HS-27A (cell line): Measurements from ENCODE around the gene BNIP3.
"Not testable (repeated sequence)": the region's sequence is repeated elsewhere in the genome, so short reads cannot be mapped to it uniquely, and the experiment has no call there.

Experiments
- DNase-seq: peaks from one replicate; pipeline ENCODE4 v3.0.0-alpha.2; 2012; ENCODE audit warnings: low read depth, missing footprints

The BNIP3 gene

DNA sequence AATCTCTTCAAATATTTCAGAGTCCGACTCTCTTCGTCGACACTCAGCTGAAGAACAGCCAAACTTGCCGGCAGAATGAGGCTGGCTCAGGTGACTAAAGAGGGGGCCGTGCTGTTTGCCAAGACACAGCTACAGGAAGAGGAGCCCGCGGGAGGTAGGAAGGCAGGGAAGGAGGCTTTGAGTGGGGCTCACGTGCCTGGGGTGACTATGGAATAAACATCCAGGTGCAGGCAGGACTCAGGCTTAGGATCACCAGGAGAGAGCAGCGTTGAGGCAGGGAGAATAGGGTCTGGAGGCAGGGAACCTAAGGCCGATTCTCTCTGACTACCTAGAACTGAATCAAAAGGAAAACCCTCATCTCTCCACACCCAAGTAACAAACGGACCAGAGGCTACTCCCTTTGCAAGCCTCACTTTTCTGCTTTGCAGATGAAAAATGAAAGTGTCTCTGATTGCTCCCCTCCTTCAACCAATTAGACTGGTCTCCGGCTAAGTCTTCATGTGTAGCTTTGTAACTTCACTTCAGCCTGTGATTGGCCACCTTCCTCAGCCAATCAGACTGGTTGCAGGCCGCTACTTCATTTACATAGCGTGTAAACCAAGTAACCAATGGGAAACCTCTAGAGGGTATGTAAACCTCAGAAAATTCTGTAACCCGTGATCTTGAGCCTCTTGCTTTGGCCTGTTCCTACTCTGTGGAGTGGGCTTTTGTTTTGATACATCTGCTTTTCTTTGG lies 19.7 kb upstream of the BNIP3 start:
- no peak for DNase-seq

DNA sequence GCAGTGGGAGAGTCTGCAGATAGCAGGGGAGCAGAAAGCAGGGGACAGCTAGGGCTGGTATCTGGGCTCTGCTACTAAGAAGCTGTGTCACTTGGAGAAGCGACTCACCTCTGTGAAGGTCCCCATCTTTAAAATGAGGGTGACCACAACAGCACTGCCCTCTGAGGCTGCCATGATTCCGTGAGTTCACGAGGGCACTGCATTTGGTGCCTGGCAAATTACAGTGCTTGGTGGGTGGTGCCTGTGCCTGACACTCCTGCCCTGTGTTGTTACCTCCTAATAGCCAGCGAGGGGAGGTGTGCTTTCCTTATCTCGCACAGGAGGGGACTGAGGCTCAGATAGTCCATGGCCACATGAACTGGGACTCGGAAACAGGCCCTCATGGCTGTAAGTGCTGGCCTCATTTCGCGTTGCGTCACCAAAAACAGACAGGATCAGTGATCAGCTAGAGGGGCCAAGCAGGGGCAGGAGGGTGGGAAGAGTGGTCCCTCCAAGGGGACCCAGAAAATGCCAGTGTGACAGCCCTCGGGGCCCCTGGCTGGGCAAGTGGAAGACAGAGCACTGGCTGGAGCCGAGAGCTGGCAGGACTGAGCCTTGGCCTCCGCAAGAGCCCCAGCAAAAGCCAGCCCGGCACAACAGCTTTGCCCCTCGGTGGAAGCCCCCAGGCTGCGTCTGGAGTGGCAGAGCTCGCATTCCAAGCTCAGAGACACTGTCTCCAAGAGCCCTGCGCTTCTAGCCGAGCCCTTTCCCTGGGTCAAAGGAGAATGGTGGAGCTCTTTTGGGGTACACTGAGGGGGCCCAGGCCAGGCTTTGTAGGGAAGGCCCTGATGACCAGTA lies 17.3 kb upstream of the BNIP3 start:
- DNase-seq = no peak

GRCh38 chr10:131998050-131998844 lies 16.5 kb upstream of the BNIP3 start:
- no peak for DNase-seq

GRCh38 chr10:131997366-131998049 lies 15.8 kb upstream of the BNIP3 start:
- no peak for DNase-seq

- DNase-seq = no peak
These were observed 15.0 kb upstream of the BNIP3 start for GRCh38 chr10:131996466-131997365.

GRCh38 chr10:131994435-131994834 lies 12.7 kb upstream of the BNIP3 start:
- DNase-seq = no peak

DNA sequence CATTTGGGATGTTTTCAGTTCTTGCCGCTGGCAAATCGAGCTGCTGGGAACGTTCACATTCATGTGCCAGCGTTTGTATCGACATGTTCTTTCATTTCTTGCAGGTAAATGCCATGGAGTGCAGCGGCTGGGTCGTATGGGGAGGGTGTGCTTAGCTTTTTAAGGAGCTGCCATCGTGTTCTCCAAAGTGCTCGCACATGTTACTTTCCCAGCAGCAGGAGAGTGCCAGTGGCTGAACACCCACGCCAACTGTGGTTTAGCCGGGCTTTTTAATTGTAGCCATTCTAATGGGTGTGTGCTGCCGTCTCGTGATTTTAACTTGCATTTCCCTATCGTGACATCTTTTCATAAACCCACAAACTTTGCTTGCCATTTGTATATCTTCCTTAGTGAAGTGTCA lies 11.6 kb upstream of the BNIP3 start:
- no peak for DNase-seq

GRCh38 chr10:131991726-131992125 lies 10.0 kb upstream of the BNIP3 start:
- no peak for DNase-seq

GRCh38 chr10:131987786-131988185 lies 6.1 kb upstream of the BNIP3 start:
- DNase-seq = not testable (repeated sequence)

DNA sequence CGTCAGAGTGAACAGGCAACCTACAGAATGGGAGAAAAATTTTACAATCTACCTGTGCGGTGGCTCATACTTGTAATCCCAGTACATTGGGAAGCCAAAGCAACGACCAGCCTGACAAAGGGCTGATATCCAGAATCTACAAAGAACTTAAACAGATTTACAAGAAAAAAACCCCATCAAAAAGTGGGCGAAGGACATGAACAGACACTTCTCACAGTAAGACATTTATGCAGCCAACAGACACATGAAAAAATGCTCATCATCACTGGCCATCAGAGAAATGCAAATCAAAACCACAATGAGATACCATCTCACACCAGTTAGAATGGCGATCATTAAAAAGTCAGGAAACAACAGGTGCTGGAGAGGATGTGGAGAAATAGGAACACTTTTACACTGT lies 5.6 kb upstream of the BNIP3 start:
- DNase-seq = not testable (repeated sequence)

- not testable (repeated sequence) for DNase-seq
These were observed 5.1 kb upstream of the BNIP3 start for GRCh38 chr10:131986851-131987250.

- DNase-seq = no peak
These were observed 2.1 kb upstream of the BNIP3 start for GRCh38 chr10:131983780-131984179.

DNA sequence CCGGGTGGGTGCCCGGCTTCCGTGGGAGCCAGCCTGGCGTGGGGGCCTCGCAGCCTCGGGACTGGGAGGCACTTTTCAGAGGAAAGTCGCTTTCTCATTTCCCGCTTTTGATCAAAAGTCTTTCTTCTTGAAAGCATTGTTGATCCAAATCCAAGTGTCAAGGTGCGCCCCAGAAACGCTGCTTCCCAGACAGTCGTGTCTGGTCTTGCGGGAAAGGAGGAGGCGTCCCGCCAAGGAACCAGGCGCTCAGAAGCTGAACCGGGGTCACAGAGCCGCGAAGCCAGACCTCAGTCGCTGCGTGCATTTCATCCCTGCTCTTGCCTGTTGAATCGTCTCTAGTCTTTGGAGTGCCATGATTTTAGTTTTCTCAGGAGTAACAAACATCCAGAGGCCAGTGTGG lies 1.1 kb upstream of the BNIP3 start:
- no peak for DNase-seq

- DNase-seq = no peak
These were observed 548 bp upstream of the BNIP3 start for GRCh38 chr10:131982185-131982756.

DNA sequence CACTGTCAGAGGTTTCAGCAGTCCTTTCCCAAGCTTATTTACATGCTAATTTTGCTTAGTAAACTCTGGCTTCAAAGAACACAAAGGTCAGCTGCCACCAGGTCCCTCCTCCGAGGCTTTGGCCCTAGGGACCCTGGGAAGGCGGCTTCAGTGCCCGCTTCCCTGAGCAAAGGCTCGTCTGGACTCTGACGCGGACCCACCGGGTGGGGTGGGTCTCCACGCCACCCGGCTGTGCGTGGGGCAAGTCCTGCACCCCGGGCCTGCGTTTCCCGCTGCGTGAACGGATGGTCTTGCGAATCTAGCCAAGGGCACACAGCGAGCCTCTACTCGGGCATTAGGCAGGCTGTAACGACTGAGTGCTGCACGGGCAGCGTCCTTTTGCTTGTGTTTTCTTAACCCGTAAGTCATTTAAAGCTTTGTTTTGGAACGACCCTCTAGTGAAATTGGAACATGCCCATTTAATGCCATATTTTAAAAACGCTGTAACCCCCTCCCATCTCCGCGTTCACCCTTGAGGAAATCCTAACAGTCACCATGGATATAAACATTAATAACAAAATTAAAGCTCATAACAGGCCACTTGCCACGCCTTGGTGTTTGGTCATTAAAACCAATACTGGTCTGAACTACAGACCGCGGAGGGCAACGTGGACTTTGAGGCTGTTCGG lies 828 bp downstream of the BNIP3 start:
- DNase-seq = no peak

DNA sequence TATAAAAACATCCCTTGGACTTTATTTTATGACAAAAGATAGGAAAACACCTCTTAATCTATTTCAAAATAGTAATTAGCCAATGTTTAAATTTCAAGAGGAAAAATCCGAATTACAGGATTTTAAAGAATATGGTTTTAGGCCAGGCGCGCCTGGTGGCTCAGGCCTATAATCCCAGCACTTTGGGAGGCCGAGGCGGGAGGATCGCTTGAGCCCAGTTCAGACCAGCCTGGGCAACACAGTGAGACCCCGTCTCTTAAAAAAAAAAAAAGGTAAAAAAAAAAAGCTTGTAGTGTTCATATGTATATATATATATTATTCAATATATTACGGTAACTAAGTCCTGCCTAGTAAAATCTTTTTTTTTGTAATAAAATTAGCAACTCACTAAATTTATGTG lies 1.4 kb downstream of the BNIP3 start:
- no peak for DNase-seq

DNA sequence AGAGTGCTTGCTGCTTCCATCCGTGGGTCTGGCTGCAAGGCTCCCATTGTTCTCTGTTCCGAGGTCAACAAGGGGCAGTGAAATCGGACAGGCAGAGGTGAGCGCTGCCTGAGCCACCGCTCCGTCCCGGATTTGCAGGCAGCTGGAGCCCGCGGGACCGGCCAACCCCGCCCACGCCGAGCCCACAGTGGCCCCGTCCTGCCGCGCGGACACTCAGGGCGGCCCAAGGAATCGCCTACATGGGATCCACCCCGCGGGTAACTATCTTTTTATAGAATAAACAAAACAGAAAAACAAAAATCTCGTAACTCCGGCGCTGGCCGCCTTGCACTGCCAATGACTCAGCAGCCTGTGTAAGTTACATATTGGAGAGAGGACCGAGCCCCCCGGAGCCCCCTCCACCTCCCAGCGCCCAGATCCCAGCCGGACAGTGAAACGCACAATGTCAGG lies 1.9 kb downstream of the BNIP3 start:
- DNase-seq = no peak

GRCh38 chr10:131979336-131979735 lies 2.4 kb downstream of the BNIP3 start:
- DNase-seq = no peak

DNA sequence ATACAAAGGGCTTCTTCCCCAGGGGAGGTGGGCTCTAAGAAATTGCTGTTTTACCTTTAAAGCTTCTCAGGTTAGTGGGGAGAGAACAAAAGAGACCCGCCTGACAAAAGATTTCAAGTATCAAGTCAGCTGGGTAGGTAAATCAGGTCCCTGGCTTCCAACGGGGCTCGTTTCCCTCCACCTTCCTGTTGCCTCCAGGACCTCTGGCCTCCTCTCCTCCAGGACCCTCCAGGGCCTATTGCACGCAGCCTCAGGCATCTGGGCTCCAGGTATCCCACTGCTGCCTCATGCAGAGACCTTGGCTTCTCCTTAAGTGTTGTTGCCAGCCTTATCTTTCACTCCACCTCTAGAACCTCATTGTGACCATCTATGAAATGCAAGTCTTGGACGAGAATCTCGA lies 2.9 kb downstream of the BNIP3 start:
- DNase-seq = no peak

GRCh38 chr10:131978366-131978765 lies 3.4 kb downstream of the BNIP3 start:
- DNase-seq = no peak
